ENCODE results near the gene OST4.

Gene OST4

GRCh38 chr2:27040282-27040681 is 31.2 kb downstream of the OST4 start:
- TF ChIP-seq EZH2phosphoT487 (IDR thresholded peaks at IDR 0.05; ENCODE audit: borderline replicate concordance, low read length) (no peak), CTCF (IDR thresholded peaks at IDR 0.05; ENCODE audit: low read depth, low read length, poor library complexity, severe bottlenecking) (no peak)
- Histone ChIP-seq H3K4me2 (ENCODE audit: low read length) (no peak overlapping the region), H4K20me1 (ENCODE audit: control insufficient read depth, insufficient read depth, low read depth, low read length) (no peaks in the 10 kb centered on the region), H3K9me3 (ENCODE audit: control insufficient read depth, insufficient read depth, low read length) (no peaks in the 10 kb centered on the region), H3K36me3 (ENCODE audit: control insufficient read depth, low read length) (peaks cover 73% of the 10 kb centered on the region), H3K4me3 (ENCODE audit: low read length) (no peak overlapping the region), H3K9me2 (replicated peaks; ENCODE audit: control insufficient read depth, low read length) (no peaks in the 10 kb centered on the region), H3K27me3 (ENCODE audit: control insufficient read depth, low read length) (no peaks in the 10 kb centered on the region), H3K4me1 (ENCODE audit: control insufficient read depth, low read length) (peaks cover 24% of the 10 kb centered on the region), H3F3A (ENCODE audit: control insufficient read depth, insufficient read depth) (peaks cover 8% of the 10 kb centered on the region), H3K79me2 (ENCODE audit: control insufficient read depth, low read length) (peaks cover 2% of the 10 kb centered on the region; the same call in 1 of the 2 replicates), H3K27ac (ENCODE audit: low read depth, low read length) (no peak overlapping the region)

- no peaks in the 10 kb centered on the region for H4K20me1 ChIP-seq (ENCODE audit: control insufficient read depth, insufficient read depth, low read depth, low read length)
- no peak overlapping the region for H3K27ac ChIP-seq (ENCODE audit: low read depth, low read length)
- H3K9me3 ChIP-seq (ENCODE audit: control insufficient read depth, insufficient read depth, low read length) = no peaks in the 10 kb centered on the region
- no peak overlapping the region for H3K4me3 ChIP-seq (ENCODE audit: low read length)
- peaks cover 6% of the 10 kb centered on the region for H3K79me2 ChIP-seq (ENCODE audit: control insufficient read depth, low read length)
- peaks cover 6% of the 10 kb centered on the region; the same call in 1 of the 2 replicates for H3F3A ChIP-seq (ENCODE audit: control insufficient read depth, insufficient read depth)
- no peaks in the 10 kb centered on the region for H3K9me2 ChIP-seq (replicated peaks; ENCODE audit: control insufficient read depth, low read length)
- H3K4me2 ChIP-seq (ENCODE audit: low read length) = no peak overlapping the region
- peaks cover 77% of the 10 kb centered on the region for H3K36me3 ChIP-seq (ENCODE audit: control insufficient read depth, low read length)
- H3K27me3 ChIP-seq (ENCODE audit: control insufficient read depth, low read length) = no peaks in the 10 kb centered on the region
- TF ChIP-seq EZH2phosphoT487 (IDR thresholded peaks at IDR 0.05; ENCODE audit: borderline replicate concordance, low read length) (no peak), CTCF (IDR thresholded peaks at IDR 0.05; ENCODE audit: low read depth, low read length, poor library complexity, severe bottlenecking) (no peak)
- peaks cover 24% of the 10 kb centered on the region for H3K4me1 ChIP-seq (ENCODE audit: control insufficient read depth, low read length)
Observed at GRCh38 chr2:27039871-27040270, 31.6 kb downstream of the OST4 start.

DNA sequence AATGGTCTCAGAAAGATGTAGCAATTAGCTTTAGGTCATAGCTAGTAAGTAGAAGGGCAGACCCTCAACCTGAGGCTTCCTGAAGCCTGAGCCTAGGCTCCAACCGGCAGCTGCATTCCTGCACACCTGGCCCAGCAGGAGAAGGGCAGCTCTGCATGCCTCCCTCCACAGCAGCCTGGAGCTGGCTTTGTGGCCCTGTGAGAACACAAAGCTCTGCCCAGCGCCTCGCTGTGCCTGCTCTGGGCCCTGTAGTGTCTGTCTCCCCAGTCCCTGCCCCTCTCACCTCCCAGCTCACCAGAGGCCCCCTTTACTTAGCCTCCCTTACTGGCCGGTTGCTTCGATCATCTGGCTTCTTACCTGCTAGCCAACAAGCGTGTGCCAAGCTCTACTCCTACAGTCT is 32.0 kb downstream of the OST4 start:
- Histone ChIP-seq H3K9me3 (ENCODE audit: control insufficient read depth, insufficient read depth, low read length) (no peaks in the 10 kb centered on the region), H3K4me3 (ENCODE audit: low read length) (no peak overlapping the region), H3K9me2 (replicated peaks; ENCODE audit: control insufficient read depth, low read length) (no peaks in the 10 kb centered on the region), H4K20me1 (ENCODE audit: control insufficient read depth, insufficient read depth, low read depth, low read length) (no peaks in the 10 kb centered on the region), H3K4me2 (ENCODE audit: low read length) (no peak overlapping the region), H3F3A (ENCODE audit: control insufficient read depth, insufficient read depth) (peaks cover 6% of the 10 kb centered on the region; the same call in 1 of the 2 replicates), H3K79me2 (ENCODE audit: control insufficient read depth, low read length) (peaks cover 11% of the 10 kb centered on the region), H3K36me3 (ENCODE audit: control insufficient read depth, low read length) (peaks cover 78% of the 10 kb centered on the region), H3K27me3 (ENCODE audit: control insufficient read depth, low read length) (no peaks in the 10 kb centered on the region), H3K27ac (ENCODE audit: low read depth, low read length) (no peak overlapping the region), H3K4me1 (ENCODE audit: control insufficient read depth, low read length) (peaks cover 24% of the 10 kb centered on the region)
- TF ChIP-seq EZH2phosphoT487 (IDR thresholded peaks at IDR 0.05; ENCODE audit: borderline replicate concordance, low read length) (no peak), CTCF (IDR thresholded peaks at IDR 0.05; ENCODE audit: low read depth, low read length, poor library complexity, severe bottlenecking) (no peak)

Data from DOHH2 (cell line).